ENCODE data around the gene GALT.
A peak's percentile ranks its signal among the peaks of the same experiment; 100 is the strongest.

GALT gene

DNA sequence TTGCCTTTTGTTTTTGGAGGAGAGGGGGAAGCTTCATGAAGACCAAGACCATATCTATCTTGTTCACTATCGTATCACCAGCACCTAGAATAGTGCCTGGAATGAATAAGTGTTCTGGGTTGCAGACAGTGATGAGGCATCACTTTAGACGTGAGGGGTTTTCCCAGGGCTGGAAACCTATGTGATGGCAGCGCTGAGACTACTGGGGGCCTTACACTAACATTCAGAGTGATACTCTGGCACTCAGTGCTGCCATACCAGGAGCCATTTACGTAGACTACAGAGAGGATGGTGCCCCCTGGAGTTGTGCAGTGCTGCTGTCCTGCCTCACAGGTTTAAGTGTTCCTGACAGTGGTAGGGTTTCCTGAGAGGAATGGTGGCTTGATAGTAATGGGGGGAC is 37.7 kb downstream of the GALT start:
- peak; percentile 7 for DNase-seq (ENCODE audit: low read depth)

- no peak for DNase-seq (ENCODE audit: low read depth)
Measured at GRCh38 chr9:34684816-34685215, 38.3 kb downstream of the GALT start.

GRCh38 chr9:34685591-34685990 is 39.1 kb downstream of the GALT start:
- no peak for DNase-seq (ENCODE audit: low read depth)

DNA sequence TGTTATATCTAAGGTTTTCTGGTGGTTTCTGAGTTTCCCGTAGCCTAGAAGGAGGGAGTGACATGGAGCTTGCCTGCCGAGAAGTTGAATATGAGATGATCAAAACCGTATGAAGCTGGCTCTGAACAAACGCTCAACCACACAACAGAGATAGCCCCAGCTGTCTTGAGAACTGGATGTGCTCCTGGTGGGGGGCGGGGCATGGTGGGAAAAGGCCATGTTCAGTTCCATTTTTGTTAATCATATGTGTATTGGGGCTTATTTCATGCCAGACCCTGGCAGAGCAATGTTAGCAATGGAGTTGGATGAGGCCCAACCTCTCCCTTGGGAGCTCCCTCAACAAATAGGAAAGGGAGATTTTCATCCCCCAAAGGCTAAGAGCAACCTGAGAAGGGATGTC is 39.8 kb downstream of the GALT start:
- no peak for DNase-seq (ENCODE audit: low read depth)

GRCh38 chr9:34686732-34687131 is 40.3 kb downstream of the GALT start:
- no peak for DNase-seq (ENCODE audit: low read depth)

DNA sequence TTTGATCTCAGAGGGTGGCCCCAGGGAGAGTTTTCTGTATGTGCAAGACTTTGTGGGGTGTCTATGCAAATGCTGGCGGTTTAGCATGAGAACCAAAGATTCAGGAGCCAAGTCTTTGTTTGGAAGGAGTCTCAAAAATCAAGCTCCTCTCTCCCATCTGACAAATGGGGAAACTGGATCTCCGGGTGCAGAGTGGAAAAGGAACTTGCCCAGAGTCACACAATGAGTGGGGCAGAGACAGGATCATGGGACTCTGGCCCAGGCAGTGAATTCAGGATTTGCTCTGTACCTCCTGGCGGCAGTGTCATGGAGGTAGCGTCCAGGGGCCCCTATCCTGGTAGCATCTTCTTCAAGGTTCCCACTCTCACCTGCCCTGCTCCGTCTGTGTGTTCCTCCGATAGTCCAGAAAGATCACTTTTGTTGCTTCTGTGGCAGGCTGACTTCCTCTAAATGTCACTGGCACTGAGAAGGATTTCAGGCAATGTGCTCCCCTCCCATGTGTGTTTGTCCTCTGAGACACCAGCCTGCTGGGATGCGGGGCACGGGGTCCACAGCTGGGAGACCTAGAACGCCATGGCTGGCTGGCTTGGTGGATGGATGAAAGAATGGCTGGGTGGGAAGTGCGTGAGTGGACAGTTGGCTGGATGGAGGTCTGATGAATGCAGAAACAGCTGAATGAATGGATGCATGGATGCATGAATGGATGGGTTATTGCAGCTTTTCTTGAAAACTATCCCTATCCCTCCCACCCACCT is 41.0 kb downstream of the GALT start:
- DNase-seq (ENCODE audit: low read depth): no peak

DNA sequence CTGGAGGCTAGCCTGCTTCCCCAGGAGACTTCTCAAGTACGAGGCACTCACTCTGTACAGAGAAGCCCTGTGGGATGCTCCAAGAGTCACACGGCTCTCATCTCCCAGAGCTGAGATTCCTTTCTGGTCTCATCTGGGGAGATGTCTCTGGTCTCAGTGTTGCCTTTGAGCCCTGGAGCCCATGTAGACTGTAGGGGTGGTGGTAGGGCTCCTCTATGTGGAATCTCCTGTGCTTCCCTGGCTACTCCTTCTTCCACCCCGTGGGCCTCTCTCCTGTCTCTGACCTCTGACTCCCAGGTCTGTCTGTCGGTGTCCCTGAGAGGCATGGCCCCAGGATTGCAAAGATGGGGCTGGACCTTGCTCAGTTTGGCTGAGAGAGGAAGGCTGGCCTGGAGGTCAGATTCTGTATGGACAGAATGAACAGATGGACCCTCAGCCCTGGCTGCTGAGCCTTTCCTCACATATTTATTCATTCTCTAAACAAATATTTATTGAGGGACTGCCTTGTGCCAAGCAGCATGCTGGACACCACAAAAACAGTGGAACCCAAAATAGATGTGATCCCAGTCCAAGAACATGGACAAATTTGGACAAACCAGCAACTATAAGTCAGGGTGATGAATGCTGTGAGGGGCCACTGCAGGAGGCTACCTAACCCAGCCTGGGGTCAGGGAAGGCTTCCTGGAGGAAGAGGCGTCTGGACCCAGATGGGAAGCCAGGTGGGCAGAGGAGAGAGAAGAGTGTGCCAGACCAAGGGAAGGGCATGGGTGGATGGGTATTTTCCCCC is 42.0 kb downstream of the GALT start:
- no peak for DNase-seq (ENCODE audit: low read depth)

DNA sequence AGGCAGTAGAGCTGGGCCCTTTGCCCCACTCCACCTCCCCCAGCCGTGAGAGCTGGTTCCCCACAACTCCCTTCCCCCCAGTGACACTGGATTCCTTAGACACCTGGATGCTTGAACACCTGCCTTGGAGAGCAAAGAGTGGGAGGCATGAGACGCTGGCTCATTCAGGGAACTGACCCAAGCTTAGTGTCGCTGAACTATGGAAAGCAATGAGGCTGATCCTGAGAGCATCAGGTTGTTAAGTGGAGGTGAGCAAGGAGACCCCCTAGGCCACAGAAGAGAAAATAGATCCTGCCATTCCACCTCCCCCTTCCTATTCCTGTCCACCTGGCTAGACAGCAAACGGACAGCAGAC is 42.6 kb downstream of the GALT start:
- DNase-seq (ENCODE audit: low read depth): no peak

DNA sequence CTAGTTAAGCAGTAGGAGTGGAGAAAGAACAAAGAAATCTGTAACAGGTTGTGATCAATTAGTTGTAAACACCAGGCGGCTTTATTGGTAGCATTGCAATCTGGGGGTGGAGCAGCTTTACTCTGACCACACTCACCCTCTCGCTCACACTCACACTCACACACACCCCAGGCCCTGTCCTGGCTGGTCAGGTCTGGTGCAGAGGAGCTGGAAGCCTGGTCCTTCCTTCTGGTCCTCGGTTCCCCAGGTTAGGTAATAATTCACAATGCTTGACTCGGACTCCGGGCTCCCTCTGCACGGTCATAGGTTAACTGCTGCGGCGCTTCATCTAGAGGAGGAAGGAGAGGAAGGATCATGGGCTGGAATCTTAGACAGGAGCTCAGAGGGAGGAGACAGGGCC is 43.0 kb downstream of the GALT start:
- no peak for DNase-seq (ENCODE audit: low read depth)

GRCh38 chr9:34690983-34691935 is 44.8 kb downstream of the GALT start, which contains the start of gene CCL19:
TSS of gene CCL19 (minus strand) at chr9:34691276. CDS start at chr9:34691139, 137 bp downstream.
- DNase-seq (ENCODE audit: low read depth): no peak

DNA sequence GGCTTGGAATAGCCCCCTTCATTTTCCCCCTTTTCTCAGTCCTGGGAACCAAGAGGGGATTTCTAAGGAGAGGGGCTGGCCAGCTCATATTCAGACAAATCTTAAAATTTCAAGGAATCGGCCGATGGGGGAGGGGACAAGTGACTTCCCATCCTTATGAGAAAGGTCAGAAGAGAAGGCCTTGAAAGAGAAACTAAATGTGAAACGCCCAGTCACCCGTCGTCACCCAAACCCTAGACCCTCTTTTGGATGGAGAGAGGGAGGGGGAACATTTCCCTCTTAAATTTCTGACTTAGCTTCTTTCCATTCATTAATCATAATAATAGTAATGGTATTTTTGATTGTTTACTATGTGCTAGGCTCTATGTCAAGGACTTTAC is 45.5 kb downstream of the GALT start:
- DNase-seq (ENCODE audit: low read depth): no peak

DNA sequence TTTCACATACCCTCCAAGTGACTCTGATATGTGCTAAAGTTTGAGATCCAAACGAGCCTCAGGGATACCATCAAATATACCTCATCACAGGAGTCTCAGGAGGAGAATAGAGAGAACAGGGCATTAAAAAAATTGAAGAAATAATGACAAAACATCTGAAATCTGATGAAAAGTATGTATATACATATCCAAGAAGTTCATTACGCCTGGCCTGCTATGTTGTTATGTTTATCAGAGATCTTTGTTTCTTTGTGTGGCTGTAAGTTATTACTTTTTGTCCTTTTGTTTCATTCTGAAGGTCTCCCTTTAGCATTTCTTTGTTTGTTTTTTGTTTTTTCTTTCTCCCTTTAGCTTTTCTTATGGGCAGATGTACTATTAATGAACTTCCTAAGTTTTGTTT is 47.1 kb downstream of the GALT start:
- DNase-seq (ENCODE audit: low read depth): no peak

- no peak for DNase-seq (ENCODE audit: low read depth)
Measured at GRCh38 chr9:34694811-34695210, 48.3 kb downstream of the GALT start.
